Renal cortex interstitium (tissue), 11 donors: ENCODE measurements around the gene ITGA2B. TPM values are rescaled to one million over a fixed set of nuclear protein-coding genes. Genes with fewer than 3 reads are reported as not detected.
A peak's percentile ranks its signal among the peaks of the same experiment; 100 is the strongest.
"Not testable (repeated sequence)": the region's sequence is repeated elsewhere in the genome, so short reads cannot be mapped to it uniquely, and the experiment has no call there.

ENCODE experiments used
- DNase-seq, 11 donors: peaks; one replicate each; pipeline ENCODE4 v3.0.0-alpha.2; 2013; ENCODE audit warnings: low read depth in 9 of 11, low spot score in 4 of 11; ENCODE audit errors: extremely low read depth in 1 of 11
- polyA plus RNA-seq, 3 donors: library from polyadenylated mRNA; unstranded; fragments of 120-200 nt; gene quantifications; one replicate each; pipeline ENCODE4 v1.2.1, GENCODE V29; 2013; ENCODE audit not compliant: insufficient read length in 3 of 3

Gene ITGA2B
- polyA plus RNA-seq, 3 donors = 3.2 to 7.7 (median 5.8) TPM

DNA sequence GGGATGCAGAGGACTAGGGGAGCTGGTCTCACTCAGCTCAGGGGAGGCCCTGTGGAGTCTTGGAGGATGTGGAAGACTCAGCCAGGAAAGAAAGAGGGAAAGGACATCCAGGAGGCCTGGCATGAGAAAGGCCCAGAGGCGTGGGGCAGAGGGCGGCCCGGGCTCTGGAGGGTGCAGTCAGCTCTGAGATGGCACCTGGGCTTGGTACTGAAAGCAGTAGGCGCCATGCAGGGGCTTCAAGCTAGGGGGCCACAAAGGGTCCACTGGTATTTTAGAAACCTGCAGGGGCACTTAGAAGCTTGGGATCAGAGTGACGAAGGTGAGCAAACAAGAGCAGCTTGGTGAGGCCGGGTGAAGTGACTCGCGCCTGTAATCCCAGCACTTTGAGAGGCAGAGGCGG lies 31.4 kb downstream of the ITGA2B start:
- no peak for DNase-seq

DNA sequence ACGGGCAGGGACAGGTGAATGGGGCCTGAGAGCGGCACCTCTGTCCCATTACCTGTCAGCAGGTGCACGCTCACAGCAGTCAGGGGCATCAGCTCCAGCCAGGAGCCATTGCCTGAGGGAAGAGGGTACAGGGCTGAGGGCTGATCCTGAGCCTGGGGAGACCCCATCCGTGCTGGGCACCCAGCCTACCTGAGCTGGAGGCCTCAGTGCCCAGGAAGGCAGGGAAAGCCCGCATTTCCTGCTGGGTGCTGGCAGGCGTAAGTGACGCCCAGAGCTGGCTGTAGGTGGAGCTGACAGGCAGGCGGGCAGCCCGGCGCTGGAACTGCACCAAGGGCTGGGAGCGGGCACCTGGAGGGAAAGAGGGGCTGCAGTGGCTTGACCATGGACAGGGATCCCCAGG lies 33.2 kb downstream of the ITGA2B start:
- DNase-seq = no peak

GRCh38 chr17:44355642-44356099 lies 33.8 kb downstream of the ITGA2B start:
- DNase-seq = no peak

- DNase-seq = no peak
These were observed 34.6 kb downstream of the ITGA2B start for GRCh38 chr17:44354582-44355561.

DNA sequence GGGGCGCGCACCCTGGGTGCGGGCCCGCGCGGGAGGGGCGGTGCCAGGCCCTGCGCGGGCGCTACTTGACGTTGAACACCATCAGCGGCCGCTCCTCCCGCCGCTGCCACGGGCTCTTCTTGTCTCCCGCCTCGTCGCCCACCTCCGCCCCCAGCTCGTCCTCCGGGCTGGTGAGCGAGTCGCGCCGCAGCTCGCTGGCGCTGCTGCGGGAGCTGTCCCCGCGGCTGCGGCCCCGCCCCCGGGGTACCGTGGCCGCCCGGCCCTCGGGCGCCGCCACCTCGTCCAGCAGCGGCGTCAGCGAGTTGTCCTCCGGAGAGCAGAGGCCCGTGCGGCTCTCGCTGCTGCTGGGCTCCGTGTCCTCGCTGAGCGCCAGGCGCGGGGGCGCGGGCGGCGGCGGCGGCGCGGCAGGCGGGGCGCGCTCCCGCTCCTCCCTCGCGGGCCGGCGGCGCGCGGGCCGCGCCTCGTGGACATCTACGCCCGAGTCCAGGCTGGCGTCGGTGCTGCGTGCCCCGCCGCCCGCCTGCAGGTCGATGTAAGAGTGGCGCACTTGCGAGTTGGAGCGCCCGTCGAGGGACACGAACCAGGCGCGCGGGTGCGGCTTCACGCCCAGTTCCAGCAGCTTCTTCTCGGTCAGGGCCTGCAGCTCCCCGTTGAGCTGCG lies 35.6 kb downstream of the ITGA2B start:
- no peak for DNase-seq

DNA sequence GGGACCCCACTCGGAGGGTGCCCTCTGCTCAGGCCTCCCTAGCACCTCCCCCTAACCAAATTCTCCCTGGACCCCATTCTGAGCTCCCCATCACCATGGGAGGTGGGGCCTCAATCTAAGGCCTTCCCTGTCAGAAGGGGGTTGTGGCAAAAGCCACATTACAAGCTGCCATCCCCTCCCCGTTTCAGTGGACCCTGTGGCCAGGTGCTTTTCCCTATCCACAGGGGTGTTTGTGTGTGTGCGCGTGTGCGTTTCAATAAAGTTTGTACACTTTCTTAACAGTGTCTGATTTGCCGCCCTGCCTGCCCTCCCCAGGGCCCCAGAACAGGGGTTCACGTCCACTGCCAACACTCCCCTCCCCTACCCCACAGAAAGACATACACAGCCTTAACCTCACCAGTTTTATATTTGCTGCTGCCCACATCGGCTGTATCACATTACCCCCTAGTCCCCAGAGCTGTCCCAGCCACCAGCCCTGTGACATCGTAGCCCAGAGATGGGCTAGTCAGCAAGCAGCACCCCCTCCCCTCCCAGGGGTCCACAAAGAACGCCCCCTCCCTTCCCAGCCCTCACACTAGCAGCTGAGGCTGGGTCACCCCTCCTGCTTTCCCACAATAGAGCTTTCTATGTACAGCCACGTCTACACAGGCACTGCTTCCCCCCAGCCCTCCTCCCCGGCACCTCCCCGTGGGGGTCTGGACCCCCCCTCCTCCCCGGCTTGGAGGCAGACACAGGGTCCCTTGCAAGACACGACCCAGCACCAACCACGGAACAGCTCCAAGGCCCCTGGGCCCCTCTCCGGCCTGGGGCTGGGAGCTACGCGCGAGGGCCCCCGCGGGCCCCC lies 36.4 kb downstream of the ITGA2B start:
- no peak for DNase-seq

GRCh38 chr17:44351961-44352827 lies 37.3 kb downstream of the ITGA2B start:
- no peak for DNase-seq

DNA sequence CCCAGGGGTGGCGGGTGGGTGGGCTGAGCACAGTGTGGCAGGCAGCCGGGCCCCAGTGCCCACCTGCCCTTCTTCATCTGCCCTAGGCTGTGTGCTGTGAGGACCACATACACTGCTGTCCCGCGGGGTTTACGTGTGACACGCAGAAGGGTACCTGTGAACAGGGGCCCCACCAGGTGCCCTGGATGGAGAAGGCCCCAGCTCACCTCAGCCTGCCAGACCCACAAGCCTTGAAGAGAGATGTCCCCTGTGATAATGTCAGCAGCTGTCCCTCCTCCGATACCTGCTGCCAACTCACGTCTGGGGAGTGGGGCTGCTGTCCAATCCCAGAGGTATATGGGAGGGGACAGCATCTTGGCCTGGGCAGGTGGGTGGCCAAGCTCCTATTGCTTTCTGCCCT lies 38.0 kb downstream of the ITGA2B start:
- no peak for DNase-seq

DNA sequence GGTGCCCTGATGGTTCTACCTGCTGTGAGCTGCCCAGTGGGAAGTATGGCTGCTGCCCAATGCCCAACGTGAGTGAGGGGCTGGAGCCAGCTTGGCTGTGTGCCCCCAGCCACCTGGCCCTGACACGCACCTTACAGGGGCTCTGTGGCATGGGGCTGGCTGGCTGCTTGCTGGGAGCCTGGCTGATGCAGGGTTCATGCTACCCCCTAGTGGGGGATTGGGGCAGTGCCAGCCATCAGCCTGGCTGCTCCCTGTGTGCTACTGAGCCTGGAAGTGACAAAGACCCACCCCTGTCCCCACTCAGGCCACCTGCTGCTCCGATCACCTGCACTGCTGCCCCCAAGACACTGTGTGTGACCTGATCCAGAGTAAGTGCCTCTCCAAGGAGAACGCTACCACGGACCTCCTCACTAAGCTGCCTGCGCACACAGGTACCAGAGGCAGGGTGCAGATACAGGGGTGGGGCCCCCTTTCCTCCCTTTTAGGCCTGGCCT lies 38.7 kb downstream of the ITGA2B start:
- DNase-seq = no peak

GRCh38 chr17:44349553-44350070 lies 39.8 kb downstream of the ITGA2B start:
- DNase-seq = no peak

DNA sequence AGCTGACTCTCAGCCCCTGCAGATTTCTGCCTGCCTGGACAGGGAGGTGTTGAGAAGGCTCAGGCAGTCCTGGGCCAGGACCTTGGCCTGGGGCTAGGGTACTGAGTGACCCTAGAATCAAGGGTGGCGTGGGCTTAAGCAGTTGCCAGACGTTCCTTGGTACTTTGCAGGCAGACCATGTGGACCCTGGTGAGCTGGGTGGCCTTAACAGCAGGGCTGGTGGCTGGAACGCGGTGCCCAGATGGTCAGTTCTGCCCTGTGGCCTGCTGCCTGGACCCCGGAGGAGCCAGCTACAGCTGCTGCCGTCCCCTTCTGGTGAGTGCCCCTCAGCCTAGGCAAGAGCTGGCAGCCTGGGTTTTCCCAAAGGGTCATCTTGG lies 40.5 kb downstream of the ITGA2B start:
- no peak for DNase-seq

- no peak for DNase-seq
These were observed 41.0 kb downstream of the ITGA2B start for GRCh38 chr17:44348234-44348987.

DNA sequence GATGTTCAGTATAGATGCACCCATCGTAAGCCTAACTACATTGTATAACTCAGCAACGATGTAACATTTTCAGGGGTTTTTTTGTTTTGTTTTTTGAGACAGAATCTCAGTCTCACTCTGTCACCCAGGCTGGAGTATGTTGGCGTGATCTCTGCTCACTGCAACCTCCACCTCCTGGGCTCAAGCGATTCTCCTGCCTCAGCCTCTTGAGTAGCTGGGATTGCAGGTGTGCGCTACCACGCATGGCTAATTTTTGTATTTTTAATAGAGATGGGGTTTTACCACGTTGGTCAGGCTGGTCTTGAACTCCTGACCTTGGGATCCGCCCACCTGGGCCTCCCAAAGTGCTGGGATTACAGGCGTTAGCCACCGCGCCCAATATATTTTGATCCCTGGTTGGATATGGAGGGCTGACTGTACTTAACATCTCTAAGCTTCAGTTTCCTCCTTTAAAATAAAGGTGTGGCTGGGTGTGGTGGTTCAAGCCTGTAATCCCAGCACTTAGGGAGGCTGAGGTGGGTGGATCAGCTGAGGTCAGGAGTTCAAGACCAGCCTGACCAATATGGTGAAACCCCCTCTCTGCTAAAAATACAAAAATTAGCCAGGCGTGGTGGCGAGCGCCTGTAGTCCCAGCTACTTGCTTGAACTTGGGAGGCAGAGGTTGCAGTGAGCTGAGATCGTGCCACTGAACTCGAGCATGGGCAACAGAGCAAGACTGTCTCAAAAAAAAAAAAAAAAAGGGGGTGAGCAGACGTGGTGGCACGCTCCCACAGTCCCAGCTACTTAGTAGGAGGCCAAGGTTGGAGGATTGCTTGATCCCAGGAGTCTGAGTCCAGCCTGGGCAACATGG lies 42.0 kb downstream of the ITGA2B start:
- DNase-seq = not testable (repeated sequence)

DNA sequence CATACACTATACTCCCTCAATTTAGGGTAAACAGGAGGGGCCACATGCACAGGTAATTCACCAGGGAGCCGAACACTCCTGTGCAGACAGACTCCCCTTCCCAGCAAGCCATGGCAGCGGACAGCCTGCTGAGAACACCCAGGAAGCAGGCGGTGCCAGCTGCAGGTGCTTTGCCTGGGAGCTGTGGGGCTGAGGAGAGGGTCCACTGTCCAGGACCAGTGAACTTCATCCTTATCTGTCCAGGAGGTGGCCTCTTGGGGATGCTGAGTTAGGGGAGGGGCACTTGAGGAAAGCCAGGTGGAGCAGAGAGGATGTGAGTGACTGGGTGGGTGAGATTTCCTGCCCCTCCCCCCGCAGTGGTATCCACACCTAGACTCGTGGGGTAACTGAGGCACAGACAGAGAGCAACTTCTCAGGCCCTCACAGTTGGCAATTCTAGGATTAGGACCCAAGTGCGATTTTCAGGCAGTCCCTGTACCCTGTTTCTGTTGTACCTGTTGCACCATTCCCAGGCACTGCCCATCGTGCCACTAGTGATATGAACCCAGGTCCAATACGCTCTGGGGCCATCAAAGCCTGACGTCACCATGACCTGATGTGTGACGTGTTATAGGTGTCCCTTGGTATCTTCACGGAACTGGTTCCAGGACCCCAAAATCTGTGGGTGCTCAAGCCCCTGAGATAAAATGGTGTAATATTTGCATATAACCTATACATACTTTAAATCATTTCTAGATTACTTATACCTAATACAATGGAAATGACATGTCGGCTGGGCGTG lies 43.2 kb downstream of the ITGA2B start:
- no peak for DNase-seq

GRCh38 chr17:44345454-44346026 lies 43.9 kb downstream of the ITGA2B start:
- DNase-seq = peak in 1 of 11 donors; percentile 79
